H1 (cell line): Measurements from ENCODE around the gene HYAL1. TPM values are rescaled to one million over a fixed set of nuclear protein-coding genes. Genes with fewer than 3 reads are reported as not detected.

ENCODE experiments used
- BCL11A ChIP-seq, 2 experiments: IDR thresholded peaks; one replicate each; pipeline ENCODE4 v1.6.1; 2011; ENCODE audit warnings: low read depth in 2 of 2, low read length in 2 of 2, mild to moderate bottlenecking in 2 of 2
- CHD2 ChIP-seq: IDR thresholded peaks from 2 replicates; pipeline ENCODE4 v1.6.1; 2012; ENCODE audit warnings: low read length, improper control_type of control experiment
- RNF2 ChIP-seq: fragments of 200-900, 300-1000 bp; sonication (generic); IDR thresholded peaks from 2 replicates; pipeline ENCODE4 v1.7.1; 2016; ENCODE audit warnings: borderline replicate concordance, low read depth, mild to moderate bottlenecking, antibody characterized with exemption, low read length; ENCODE audit not compliant: poor library complexity, severe bottlenecking; ENCODE audit errors: missing control alignments
- polyA plus RNA-seq, 7 experiments: library from polyadenylated mRNA; depleted of rRNA in 3 of 7; stranded (reverse) in 5 of 7; unstranded in 2 of 7; fragments of >200 nt in 5 of 7; fragments of 200-250 nt in 2 of 7; gene quantifications; 1 replicate in 5 of 7; 2 replicates in 1 of 7; 4 replicates in 1 of 7; pipeline versions ENCODE4 v1.2.1 to v1.2.3, GENCODE V29; 2011 to 2013; ENCODE audit warnings: missing spikeins in 2 of 7, mixed read lengths in 2 of 7
- total RNA-seq: library from RNA; stranded (reverse); fragmentation: NEBNext Ultra II Directional; extraction: Animal tissue kit (Norgen Biotek cat#: 25700); gene quantifications from 2 replicates; pipeline ENCODE4 v1.2.1, GENCODE V29; 2021
- TF ChIP-seq, protein P1 (sequence below): IDR thresholded peaks from 2 replicates; pipeline ENCODE4 v1.6.1; 2011; ENCODE audit warnings: low read length, improper control_type of control experiment

Gene HYAL1
- total and polyA plus RNA-seq, 2 of the 8 experiments (the other 6 are each of a cell fraction or from before 2014, with no cell fraction given): 2.0 to 5.4 TPM

DNA sequence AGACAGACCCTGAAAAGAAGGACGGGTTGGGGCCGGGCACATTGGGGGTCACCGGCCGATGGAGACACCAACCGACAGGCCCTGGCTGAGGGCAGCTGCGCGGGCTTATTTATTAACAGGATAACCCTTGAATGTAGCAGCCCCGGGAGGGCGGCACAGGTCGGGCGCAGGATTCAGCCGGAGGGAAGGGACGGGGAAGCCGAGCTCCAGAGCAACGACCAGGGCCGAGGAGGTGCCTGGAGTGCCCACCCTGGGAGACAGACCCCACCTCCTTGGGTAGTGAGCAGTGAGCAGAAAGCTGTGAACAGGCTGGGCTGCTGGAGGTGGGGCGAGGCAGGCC lies 26.6 kb downstream of the HYAL1 start (continued):
- TF ChIP-seq BCL11A (IDR thresholded peaks at IDR 0.05; ENCODE audit: low read depth in 2 of 2, low read length in 2 of 2) (no peak), CHD2 (no peak), RNF2 (no peak)
- TF ChIP-seq, protein P1, sequence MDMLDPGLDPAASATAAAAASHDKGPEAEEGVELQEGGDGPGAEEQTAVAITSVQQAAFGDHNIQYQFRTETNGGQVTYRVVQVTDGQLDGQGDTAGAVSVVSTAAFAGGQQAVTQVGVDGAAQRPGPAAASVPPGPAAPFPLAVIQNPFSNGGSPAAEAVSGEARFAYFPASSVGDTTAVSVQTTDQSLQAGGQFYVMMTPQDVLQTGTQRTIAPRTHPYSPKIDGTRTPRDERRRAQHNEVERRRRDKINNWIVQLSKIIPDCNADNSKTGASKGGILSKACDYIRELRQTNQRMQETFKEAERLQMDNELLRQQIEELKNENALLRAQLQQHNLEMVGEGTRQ: no peak
